Stimulated activated CD8-positive, alpha-beta memory T cell treated with anti-CD3 and anti-CD28 coated beads, Interleukin-4, amount 100 ng/mL, for 48 hours (primary cell): ENCODE measurements around the gene CYP2A13.
"Not testable (repeated sequence)": the region's sequence is repeated elsewhere in the genome, so short reads cannot be mapped to it uniquely, and the experiment has no call there.

Source experiments
- DNase-seq: peaks from one replicate; pipeline ENCODE4 v3.0.0-alpha.2; 2020

Gene CYP2A13, protein sequence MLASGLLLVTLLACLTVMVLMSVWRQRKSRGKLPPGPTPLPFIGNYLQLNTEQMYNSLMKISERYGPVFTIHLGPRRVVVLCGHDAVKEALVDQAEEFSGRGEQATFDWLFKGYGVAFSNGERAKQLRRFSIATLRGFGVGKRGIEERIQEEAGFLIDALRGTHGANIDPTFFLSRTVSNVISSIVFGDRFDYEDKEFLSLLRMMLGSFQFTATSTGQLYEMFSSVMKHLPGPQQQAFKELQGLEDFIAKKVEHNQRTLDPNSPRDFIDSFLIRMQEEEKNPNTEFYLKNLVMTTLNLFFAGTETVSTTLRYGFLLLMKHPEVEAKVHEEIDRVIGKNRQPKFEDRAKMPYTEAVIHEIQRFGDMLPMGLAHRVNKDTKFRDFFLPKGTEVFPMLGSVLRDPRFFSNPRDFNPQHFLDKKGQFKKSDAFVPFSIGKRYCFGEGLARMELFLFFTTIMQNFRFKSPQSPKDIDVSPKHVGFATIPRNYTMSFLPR

DNA sequence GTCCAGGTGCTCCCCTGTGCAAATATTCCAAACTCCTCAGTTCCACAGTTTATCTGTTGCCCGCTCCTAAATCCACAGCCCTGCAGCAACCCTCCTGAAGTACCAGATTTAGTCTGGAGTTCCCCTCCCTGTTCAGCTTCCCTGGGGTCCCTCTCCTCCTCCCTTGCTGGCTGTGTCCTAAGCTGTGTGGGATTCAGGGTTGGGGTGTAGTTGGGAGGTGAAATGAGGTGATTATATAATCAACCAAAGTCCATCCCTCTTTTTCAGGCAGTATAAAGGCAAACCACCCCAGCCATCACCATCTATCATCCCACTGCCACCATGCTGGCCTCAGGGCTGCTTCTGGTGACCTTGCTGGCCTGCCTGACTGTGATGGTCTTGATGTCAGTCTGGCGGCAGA, at the start of gene CYP2A13:
CYP2A13 (plus strand) TSS at position 301 of the 400 bp plus-strand sequence; CDS start at position 322, 21 bp downstream.
- DNase-seq = no peak

DNA sequence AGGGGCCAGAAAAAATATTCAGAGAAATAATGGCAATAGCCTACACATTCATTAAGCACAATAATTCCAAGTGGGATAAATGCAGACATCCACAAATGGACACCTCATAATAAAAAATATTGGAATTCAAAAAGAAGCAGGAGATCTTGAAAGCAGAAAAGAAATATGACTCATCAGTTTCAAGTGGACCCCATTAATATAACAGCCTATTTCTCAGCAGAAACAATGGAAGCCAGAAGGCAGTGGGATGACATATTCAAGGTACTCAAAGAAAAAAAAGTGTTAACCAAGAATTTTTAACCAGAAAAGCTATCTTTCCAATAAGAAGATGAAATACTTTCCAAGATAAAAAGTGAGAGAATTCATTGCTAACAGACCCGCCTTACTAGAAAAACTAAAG, 48.4 kb upstream of the CYP2A13 start:
- DNase-seq = no peak

DNA sequence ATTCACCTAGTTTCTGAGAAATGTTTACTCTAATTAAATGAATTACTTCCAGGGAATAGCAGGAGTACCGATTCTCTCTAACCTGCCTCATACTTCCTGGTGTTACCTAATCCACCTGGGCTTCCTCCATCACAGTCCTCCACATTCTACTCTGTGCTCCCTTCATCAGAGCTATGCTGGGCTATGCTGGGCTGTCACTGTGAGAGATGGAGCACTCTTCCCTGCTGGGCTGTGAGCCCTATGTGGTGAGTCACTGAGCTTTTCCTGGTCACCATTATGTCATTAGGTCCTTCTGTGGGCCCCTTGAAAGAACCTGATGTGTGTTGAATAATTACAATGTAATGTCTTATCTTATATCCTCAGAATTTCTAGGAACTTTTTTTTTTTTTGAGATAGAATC, 43.2 kb upstream of the CYP2A13 start:
- DNase-seq = not testable (repeated sequence)

DNA sequence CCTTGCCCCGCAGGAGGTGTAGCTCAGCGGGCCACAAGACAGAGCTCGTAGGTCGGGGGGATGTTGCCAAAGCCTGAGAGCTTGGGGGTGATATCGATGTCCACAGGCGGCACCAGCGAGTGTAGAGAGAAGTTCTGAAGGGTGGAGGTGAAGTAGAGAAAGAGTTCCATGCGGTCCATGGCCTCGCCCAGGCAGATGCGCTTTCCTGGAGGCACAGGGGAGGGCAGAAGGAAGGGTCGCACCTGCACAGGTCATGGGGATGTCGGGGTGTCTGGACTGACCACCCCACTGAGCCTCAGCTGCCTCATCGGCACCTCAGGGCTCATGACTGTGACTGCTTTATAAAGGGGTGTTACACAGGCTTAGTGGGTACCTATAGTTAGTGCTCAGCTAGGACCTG, 37.8 kb upstream of the CYP2A13 start:
- DNase-seq = no peak

DNA sequence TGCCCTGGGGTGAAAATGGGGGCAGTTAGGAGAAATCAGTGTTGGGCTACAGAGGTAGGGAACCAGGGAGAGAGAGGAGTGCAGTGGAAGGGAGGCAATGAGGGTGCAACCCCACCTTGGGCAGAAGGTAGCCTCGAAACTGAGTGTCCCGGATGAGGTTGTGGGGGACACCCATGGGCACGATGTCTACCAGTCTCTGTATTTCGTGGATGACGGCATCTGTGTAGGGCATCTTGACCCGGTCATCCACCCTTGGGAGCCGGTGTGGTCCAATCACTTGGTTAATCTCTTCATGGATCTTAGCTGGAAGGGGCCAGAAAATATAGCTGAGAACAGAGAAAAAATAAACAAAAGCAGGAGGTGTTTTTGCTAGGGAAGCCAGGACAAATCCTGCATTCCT, 36.1 kb upstream of the CYP2A13 start:
- not testable (repeated sequence) for DNase-seq

DNA sequence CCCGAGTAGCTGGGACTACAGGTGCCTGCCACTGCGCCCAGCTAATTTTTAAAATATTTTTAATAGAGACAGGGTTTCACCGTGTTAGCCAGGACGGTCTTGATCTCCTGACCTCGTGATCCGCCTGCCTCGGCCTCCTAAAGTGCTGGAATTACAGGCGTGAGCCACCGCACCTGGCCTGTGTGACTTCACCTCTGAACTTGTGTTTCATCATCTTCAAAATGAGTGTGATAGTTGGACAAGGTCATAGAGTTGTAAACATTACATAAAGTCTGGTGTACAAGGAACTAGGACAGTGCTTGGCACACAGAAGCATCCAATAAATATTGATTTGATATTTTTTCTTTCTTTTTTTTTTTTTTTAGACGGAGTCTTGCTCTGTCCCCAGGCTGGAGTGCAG, 34.9 kb upstream of the CYP2A13 start:
- not testable (repeated sequence) for DNase-seq

DNA sequence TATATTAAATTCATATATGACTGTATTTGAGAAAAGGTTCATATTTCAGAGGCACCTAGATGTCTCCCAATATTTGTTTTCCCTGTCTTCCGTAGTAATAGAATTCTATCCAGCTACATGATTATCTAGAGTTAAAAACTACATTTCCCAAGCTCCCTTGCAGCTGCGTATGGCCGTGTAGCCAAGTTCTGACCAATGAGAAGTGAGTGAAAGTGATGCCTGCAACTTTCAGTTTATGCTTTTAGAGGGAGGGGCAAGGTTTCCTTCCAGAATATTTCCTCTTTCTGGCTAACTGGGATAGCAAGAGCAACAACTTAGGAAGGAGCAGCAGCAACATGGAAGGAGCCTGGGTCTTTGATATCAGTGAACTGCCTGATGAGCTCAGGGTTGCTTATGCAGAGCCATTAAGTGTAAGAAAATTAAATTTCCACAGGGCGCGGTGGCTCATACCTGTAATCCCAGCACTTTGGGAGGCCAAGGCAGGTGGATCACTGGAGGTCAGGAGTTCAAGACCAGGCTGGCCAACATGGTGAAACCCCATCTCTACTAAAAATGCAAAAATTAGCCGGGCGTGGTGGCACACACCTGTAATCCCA, 23.2 kb upstream of the CYP2A13 start:
- DNase-seq = no peak

DNA sequence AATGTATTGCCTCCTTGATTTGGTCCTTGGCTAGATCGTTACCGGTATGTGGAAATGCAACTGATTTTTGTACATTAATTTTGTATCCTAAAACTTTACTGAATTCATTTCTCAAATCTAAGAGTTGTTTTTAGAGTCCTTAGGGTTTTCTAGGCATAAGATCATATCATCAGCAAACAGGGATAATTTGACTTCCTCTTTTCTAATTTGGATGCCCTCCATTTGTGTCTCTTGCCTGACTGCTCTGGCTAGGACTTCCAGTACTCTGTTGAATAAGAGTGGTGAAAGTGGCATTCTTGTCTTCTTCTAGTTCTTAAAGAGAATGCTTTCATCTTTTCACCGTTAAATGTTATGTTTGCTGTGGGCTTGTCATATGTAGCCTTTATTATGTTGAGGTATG, 12.0 kb upstream of the CYP2A13 start:
- no peak for DNase-seq

DNA sequence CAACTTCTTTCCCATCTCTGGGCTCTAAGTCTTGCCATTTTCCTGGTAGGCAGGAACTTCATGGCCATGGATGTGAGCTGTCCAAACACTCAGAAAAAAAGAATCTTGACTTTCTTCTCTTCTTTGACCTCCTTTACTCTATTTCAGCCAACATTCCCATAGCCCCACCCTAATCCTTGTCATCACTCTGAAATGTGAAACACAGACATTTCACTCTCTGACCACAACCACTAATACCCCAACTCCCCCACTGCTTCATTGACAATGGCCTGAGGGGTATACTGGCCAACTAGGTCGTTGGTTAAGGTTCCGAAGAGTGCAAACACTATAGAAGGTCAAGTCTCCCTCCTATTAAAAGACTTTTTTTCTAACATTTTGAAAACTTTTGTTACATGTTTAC, 4.7 kb upstream of the CYP2A13 start:
- DNase-seq = no peak

DNA sequence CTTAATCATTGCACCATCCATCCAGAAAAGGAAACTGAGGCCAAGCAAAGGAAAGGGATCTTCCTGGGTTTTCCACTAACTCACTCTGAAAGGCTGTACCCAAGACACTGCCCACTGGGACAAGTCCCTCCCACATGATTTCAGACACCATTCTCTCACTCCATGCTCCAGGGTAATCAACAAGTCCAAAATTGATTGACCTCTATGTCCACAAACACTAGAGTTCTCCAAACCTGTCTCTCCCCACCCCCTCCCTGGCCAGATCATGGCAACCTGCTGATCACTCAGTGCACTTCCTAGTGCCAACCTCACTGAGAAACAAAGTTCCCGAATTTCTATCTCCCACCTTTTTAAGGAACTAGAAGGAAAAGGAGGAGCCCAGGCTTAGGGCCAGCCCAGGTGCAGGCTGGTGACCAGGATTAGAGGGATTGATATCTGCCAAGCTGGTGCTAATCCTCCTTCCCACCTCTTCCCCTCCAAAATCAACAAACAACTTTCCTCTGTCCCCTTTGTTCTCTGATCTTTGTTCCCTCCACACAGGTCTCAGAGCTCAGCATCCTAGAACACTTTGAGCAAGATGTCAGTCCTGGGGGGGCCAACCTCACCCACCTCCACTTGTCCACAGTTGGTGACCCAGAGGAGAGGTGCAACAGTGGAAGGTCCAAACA, 2.4 kb upstream of the CYP2A13 start:
- no peak for DNase-seq

DNA sequence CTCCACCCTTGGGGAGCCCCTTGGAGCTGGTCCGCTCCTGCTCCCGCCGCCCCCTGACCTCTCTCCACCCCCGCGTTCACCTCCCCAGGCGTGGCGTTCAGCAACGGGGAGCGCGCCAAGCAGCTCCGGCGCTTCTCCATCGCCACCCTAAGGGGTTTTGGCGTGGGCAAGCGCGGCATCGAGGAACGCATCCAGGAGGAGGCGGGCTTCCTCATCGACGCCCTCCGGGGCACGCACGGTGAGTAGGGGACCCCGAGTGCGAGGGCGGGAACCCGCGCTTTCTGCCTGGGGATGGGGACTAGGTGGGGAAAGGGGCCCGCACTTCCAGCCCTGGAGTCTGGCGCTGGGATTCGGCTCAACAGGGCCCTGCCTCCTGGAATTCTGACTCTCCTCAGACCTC, 1.7 kb downstream of the CYP2A13 start:
- DNase-seq = no peak

DNA sequence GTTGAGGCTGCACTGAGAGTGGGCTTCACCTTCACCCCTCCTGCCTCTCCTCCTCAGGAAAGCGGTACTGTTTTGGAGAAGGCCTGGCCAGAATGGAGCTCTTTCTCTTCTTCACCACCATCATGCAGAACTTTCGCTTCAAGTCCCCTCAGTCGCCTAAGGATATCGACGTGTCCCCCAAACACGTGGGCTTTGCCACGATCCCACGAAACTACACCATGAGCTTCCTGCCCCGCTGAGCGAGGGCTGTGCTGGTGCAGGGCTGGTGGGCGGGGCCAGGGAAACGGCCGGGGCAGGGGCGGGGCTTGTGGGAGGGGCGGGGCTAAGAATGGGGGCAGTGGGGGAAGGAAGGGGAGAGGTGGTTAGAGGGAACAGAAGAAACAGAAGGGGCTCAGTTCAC, 7.5 kb downstream of the CYP2A13 start:
- DNase-seq = no peak

DNA sequence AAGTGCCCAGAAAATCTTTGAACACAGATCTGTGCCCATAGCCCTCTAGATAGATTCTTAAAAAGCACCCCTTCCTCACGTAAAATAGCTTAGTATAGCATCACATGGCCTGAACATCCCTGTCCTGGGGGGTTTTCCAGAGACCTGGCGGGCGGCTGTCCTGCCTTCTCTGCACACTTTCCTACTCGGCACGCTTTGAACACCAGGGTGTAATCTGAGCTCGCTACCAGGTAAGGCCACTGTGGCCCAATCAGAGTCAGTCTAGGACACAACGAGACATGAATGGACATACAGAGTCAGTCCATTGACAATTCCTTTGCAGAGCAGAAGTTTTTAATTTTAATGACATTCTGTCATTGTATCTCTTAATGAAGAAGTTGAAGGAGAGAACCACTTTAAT, 8.1 kb downstream of the CYP2A13 start:
- DNase-seq = no peak

DNA sequence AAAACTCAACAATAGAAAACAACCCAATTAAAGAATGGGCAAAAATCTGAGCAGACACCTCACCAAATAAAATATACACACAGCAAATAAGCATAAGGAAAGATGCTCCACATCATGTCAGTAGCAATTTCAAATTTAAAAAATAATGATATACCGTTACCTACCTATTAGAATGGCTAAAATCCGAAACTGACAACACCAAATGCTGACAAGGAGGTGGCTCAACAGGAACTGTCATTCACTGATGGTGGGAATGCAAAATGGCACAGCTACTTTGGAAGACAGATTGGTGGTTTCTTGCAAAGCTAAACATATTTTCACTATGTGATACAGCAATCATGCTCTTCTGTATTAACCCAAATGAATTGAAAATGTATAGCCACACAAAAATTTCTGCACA, 9.1 kb downstream of the CYP2A13 start:
- DNase-seq = no peak

DNA sequence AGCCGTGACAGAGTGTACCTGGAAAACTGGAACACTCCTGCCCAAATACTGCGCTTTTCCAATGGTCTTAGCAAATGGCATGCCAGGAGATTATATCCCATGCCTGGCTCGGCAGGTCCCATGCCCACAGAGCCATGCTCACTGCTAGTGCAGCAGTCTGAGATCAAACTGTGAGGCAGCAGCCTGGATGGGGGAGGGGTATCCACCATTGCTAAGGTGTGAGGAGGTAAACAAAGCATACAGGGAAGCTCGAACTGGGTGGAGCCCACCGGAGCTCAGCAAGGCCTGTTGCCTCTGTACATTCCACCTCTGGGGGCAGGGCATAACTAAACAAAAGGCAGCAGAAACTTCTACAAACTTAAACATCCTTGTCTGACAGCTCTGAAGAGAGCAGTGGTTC, 10.5 kb downstream of the CYP2A13 start:
- DNase-seq = no peak

DNA sequence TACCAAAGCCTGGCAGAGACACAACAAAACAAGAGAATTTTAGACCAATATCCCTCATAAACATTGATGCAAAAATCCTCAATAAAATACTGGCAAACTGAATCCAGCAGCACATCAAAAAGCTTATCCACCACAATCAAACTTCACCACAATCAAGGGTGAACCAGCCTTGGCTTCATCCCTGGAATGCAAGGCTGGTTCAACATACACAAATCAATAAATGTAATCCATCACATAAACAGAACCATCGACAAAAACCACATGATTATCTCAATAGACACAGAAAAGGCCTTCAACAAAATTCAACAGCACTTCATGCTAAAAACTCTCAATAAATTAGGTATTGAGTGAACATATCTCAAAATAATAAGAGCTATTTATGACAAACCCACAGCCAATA, 14.0 kb downstream of the CYP2A13 start:
- DNase-seq = not testable (repeated sequence)

DNA sequence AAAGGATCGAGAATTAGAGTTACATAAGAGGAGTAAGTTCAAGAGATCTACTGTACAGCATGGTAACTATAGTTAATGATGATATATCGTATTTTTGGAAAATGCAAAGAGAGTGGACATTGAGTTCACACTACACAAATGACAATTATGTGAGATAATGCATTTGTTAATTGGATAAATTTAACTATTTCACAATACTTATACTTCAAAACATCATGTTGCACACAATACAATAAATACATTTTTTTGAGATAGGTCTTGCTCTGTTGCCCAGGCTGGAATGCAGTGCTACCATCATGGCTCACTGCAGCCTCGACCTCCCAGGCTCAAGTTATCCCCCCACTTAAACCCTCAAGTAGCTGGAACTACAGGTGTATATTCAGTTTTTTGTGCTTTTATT, 17.9 kb downstream of the CYP2A13 start:
- no peak for DNase-seq

DNA sequence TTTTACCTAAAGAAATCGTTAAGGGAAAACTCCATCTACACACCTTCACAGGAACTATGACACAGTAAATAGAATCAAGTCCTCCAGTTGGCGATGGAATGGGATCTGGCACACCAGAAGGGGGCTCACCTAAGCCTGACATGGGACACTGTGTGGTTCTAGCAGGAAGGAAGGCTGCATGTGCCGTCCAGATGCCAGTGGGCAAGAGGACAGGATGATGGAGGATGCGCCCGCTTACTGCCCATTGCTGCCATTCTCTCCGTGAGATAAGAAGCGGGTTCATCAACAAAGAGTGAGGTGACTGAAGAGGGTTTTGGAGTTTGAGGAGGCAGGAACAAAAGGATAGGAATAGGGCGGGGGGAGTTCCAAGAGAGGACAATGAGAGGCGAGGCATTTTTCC, 23.0 kb downstream of the CYP2A13 start:
- no peak for DNase-seq

DNA sequence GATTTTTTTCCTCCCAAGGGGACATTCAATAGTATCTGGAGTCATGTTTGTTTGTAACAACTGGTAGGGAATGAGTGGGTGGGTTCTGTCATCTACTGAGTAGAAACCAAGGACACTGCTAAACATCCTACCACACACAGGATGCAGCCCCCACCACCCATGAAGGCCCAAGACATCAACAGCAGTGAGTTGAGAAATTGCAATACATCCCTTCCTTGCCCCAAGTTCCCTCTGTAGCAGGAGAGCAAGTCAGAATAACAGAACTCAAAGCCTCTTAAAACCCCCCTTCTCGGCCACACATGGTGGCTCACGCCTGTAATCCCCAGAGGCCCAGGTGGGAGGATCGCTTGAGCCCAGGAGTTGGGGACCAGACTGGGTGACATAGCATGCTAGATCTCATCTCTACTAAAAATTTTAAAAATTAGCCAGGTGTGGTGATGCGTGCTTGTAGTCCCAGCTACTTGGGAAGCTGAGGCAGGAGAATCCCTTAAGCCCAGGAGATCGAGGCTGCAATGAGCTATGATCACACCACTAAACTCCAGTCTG, 23.6 kb downstream of the CYP2A13 start:
- no peak for DNase-seq

DNA sequence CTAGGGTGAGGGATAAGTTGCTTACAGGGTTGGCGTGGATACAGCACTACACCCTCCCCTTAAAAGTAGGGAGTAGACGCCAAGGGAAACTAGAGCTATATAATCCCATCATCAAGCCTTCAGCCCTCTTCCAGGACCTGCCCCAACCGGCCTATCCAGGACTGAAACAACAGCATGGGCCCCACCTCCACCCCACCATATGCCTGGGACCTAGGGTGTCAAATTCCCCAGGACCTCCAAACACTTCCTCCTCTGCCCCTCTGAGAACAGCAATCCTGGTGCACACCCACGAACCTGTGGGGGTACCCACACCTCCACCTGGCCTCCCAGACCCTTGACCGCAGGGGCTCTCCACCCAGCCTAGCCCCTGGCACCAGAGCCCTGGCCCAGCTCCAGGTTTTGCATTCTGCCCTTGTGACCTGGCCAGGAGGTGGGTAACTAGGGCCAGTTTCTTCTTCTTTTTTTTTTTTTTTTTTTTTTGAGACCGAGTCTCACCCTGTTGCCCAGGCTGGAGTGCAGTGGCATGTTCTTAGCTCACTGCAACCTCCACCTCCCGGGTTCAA, 24.6 kb downstream of the CYP2A13 start:
- no peak for DNase-seq

DNA sequence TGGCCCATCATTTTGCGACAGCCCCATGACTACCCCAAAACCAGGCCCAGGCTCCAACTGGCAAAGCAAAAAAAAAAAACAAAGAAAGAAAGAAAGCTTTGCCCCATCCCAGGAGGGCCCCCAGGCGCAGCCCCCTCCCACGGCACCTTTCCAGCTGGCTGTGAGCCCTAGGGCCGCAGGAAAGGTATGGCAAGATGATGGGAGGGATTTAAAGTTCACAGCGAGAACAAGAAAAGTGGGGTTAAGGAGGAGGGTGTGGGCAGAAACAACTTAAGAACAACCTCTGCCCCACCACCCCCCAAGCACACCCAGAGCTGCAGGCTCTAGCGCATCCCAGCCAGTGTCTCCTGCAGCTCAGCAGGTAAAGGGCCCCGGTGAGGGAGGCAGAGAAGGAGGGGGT, 25.9 kb downstream of the CYP2A13 start, which contains the start of gene CYP2F1:
CYP2F1 (plus strand) TSS at position 301 of the 400 bp plus-strand sequence. CDS start 1,757 bp downstream, outside the sequence.
- no peak for DNase-seq

DNA sequence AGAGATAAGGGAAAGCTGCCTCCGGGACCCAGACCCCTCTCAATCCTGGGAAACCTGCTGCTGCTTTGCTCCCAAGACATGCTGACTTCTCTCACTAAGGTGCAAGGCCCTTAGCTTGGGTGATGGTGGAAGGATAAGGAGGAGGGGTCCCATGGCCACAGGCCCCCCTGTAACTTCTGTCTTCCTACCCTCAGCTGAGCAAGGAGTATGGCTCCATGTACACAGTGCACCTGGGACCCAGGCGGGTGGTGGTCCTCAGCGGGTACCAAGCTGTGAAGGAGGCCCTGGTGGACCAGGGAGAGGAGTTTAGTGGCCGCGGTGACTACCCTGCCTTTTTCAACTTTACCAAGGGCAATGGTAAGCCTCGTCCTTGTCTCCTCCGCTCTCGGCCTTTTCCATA, 28.0 kb downstream of the CYP2A13 start:
- no peak for DNase-seq
